Cerebellar cortex (tissue), 1 donor: ENCODE data around the gene PTPN14.
A peak's percentile ranks its signal among the peaks of the same experiment; 100 is the strongest.

Experiments used
- DNase-seq: peaks from one replicate; pipeline ENCODE4 v3.0.0-alpha.2; 2015; ENCODE audit warnings: low spot score

The PTPN14 gene

DNA sequence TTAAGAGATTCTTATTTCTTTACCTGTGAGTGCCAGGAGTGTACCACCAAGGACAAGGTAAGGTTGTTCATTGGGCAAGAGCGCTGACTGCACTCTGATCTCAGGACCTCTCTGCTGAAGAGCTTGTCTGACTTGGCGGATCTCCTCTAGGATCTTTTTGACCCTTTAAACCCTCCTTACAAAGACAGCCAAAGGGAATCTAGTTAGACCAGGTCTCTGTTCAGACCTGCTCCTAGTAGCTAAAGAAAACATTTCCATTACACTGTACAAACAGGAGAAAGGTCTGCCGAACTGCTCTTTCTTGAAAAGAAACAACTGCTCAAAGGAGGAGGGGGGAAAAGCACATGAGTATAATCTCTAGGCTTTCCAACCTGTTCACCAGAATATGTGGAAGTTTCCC, 221.2 kb downstream of the PTPN14 start:
- DNase-seq = no peak

DNA sequence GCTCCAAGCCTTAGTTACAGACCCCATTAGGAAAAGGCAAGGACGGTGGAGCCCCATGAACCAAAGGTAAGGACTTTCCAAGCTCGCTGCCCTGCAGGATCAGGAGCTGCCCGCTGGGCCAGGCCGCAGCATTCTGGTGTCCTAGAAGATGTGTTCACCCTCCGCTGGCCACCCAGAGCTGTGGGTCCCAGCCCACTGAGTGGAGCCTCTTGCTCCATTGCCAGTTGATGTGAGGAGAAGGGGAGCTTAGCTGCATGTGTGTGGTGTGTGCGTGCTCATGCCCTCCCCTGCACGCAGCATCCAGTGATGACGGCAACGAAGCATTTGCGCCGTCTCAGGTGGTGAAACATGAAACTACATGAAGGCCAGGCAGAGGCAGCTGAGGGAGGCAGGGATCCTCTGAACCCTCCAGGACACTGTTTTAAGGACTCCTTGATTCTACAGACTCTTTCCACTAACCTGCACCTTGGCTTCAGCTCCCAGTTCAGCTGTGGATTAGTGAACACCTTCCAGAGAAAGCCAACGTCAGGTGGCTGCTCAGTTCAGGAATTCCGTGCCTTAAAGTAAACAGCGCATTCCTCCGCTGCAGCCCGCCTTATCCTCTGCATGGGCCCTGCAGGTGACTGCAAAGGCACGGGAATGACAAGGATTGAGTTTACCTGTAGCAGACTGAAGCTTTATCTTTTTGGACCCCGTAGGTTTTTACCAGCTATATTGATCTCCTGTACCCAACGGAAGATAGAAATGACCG, 221.8 kb downstream of the PTPN14 start:
- DNase-seq = no peak

DNA sequence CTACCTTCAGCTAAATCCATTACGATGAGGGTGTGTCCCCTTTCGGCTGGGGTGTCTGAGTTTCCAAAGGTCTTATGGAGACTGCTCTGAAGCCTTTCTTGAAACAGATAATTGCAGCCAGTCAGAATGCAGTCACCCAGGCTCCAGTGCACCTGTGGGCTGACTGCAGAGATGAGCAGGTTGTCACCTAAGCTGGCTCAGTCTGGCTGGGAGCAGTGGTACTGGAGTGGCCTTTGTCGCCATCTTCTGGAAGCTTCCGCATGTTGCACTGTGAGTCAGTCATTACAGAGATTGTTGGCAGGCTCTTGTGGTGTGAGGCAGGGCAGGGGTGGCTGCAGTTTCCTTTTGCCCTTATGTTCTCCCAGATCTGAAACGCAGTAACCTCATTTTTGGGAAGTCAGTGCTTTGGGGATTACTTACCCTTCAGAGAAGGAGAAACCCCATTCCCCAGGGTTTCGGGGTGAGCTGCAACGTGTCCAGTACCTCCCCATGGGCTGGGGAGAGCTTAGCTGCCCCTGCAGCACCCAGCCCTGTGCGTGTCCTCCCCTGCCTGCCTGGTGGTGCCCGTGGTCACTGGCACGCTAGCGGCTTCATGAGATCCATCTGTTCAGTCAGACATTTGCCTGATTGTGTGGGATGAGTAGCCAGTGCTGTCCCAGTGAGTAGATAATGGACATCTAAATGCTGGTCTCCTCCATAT, 222.5 kb downstream of the PTPN14 start:
- DNase-seq = peak; percentile 90

- DNase-seq = no peak
Measured at GRCh38 chr1:214327514-214327913, 223.9 kb downstream of the PTPN14 start.

DNA sequence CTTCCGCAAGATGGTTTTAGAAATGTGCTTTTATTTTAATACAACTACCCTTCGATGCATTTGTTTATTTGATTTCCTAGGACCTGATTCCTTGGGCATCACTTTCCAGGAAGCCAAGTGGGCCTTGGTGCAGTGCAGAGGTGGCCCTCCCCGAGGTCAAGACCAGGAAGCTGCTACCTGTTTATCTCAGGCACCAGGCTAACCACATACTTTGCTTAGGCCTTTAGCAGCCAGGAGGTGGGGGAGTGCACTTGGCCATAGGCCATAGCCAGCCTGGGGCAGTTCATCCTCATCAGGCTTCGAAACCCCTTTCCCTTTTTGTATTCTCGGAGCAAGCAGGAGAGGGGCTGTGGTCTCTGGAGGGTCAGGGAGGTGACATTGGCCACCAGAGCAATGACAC, 225.0 kb downstream of the PTPN14 start:
- DNase-seq = no peak

GRCh38 chr1:214324896-214325800, 226.3 kb downstream of the PTPN14 start:
- no peak for DNase-seq

- no peak for DNase-seq
Measured at GRCh38 chr1:214321705-214322453, 229.5 kb downstream of the PTPN14 start.

GRCh38 chr1:214319938-214320337, 231.5 kb downstream of the PTPN14 start:
- DNase-seq = no peak

GRCh38 chr1:214318956-214319736, 232.3 kb downstream of the PTPN14 start:
- no peak for DNase-seq

- DNase-seq = no peak
Measured at GRCh38 chr1:214318356-214318755, 233.0 kb downstream of the PTPN14 start.

- no peak for DNase-seq
Measured at GRCh38 chr1:214317734-214318133, 233.7 kb downstream of the PTPN14 start.

- no peak for DNase-seq
Measured at GRCh38 chr1:214317300-214317699, 234.1 kb downstream of the PTPN14 start.

DNA sequence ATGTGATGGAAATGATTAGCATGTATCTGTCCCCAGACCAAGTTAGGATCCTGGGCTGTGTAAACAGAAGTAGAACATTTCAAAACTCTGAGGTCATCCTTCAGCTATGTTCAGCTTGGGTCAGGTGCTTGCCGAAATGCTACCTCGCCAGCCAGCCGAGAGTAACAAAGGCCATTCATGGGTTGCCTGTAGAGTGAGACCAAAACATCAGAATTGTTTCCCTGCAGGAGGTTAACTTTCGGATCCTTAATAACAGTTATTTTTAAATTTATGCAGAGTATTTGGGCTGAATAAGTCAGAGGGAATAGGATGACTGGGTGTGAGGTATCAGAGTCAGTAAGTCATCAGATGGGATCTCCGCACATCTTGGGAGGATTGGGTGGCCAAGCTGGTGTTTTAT, 234.8 kb downstream of the PTPN14 start:
- no peak for DNase-seq

DNA sequence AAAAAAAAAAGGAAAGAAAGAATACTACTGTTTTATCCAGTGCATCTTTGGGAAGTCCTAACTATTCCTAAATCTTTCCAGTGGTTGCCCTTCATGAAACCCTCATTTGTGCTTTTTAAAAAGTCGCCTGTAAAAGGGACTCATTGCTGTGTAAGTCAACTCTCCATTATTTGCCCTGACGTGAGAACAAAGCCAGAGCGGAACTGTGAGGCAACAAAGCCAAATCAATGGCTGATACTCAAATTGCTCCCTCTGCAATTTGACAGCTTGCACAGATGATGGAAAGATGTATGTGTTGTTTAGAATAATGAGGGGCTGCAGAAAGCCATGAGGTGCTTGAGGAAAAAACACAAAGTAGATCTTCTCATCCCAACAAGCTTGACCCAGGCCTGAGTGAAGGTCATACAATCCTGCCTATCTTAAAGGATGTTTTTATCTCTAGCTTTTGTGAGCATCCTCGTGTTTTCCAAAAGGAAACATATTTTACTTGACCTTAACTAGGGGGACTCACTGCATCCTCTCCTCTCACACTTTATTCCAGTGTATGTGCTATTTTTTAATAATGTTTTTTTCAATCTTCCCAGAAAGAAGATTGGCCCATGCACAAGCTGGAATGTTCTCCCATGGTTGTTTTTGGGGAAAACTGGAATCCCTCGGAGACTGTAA, 237.1 kb downstream of the PTPN14 start:
- DNase-seq = no peak

GRCh38 chr1:214312530-214313051, 238.8 kb downstream of the PTPN14 start:
- DNase-seq = no peak

- no peak for DNase-seq
Measured at GRCh38 chr1:214310777-214311690, 240.4 kb downstream of the PTPN14 start.

- no peak for DNase-seq
Measured at GRCh38 chr1:214310010-214310409, 241.4 kb downstream of the PTPN14 start.

- no peak for DNase-seq
Measured at GRCh38 chr1:214306269-214306668, 245.1 kb downstream of the PTPN14 start.

GRCh38 chr1:214305164-214305751, 246.1 kb downstream of the PTPN14 start:
- no peak for DNase-seq
